T-helper 2 cell (primary cell): ENCODE measurements around the gene HOTAIR.
A peak's percentile ranks its signal among the peaks of the same experiment; 100 is the strongest.

Experiments used
- DNase-seq, 5 experiments: peaks; one replicate each; pipeline versions ENCODE4 v3.0.0 to v3.0.0-alpha.2; 2012 to 2022

HOTAIR gene

GRCh38 chr12:53940443-53941014, 34.2 kb downstream of the HOTAIR start:
- no peak for DNase-seq

GRCh38 chr12:53939141-53940108, 35.3 kb downstream of the HOTAIR start:
- DNase-seq = no peak

- DNase-seq = peak in 1 of 5 experiments; percentile 40
Measured at GRCh38 chr12:53938326-53939140, 36.2 kb downstream of the HOTAIR start, which contains the start of gene HOXC13. TSS of gene HOXC13 (plus strand) at chr12:53938831. CDS start at chr12:53938907, 76 bp downstream.

- DNase-seq = no peak
Measured at GRCh38 chr12:53937596-53938325, 37.0 kb downstream of the HOTAIR start.

- no peak for DNase-seq
Measured at GRCh38 chr12:53937099-53937498, 37.7 kb downstream of the HOTAIR start.

- DNase-seq = no peak
Measured at GRCh38 chr12:53935383-53936341, 39.1 kb downstream of the HOTAIR start.

- no peak for DNase-seq
Measured at GRCh38 chr12:53932915-53933314, 41.8 kb downstream of the HOTAIR start.

GRCh38 chr12:53931844-53932581, 42.7 kb downstream of the HOTAIR start:
- no peak for DNase-seq

- no peak for DNase-seq
Measured at GRCh38 chr12:53930591-53931255, 44.0 kb downstream of the HOTAIR start.

- no peak for DNase-seq
Measured at GRCh38 chr12:53929527-53929926, 45.2 kb downstream of the HOTAIR start.

- no peak for DNase-seq
Measured at GRCh38 chr12:53928054-53928835, 46.5 kb downstream of the HOTAIR start.

GRCh38 chr12:53927220-53928029, 47.3 kb downstream of the HOTAIR start:
- no peak for DNase-seq

- no peak for DNase-seq
Measured at GRCh38 chr12:53924521-53925405, 50.0 kb downstream of the HOTAIR start.

- no peak for DNase-seq
Measured at GRCh38 chr12:53916788-53917655, 57.7 kb downstream of the HOTAIR start.
